HCT116 (cell line): ENCODE data around the gene ACOX3.

Experiments
- CBX3 ChIP-seq: IDR thresholded peaks from 2 replicates; pipeline ENCODE4 v1.6.1; 2012; ENCODE audit warnings: low read depth
- CEBPB ChIP-seq: IDR thresholded peaks from 2 replicates; pipeline ENCODE4 v1.6.1; 2012; ENCODE audit warnings: low read depth
- EGR1 ChIP-seq: IDR thresholded peaks from 2 replicates; pipeline ENCODE4 v1.6.1; 2012; ENCODE audit warnings: low read depth
- EZH2 ChIP-seq: fragments of 200-600 bp; sonication (generic); IDR thresholded peaks from 2 replicates; pipeline ENCODE4 v1.6.1; 2017; ENCODE audit warnings: antibody characterized with exemption, mixed run types
- EZH2phosphoT487 ChIP-seq: fragments of 200-600 bp; IDR thresholded peaks from 2 replicates; pipeline ENCODE4 v1.6.1; 2018; ENCODE audit warnings: antibody characterized with exemption, borderline replicate concordance
- JUND ChIP-seq: IDR thresholded peaks from 2 replicates; pipeline ENCODE4 v1.6.1; 2012
- POLR2A ChIP-seq: IDR thresholded peaks from 2 replicates; pipeline ENCODE4 v1.7.0; 2011; ENCODE audit warnings: borderline replicate concordance; ENCODE audit not compliant: insufficient read depth, insufficient read length; ENCODE audit errors: extremely low read depth
- SP1 ChIP-seq: IDR thresholded peaks from 2 replicates; pipeline ENCODE4 v1.6.1; 2012; ENCODE audit warnings: low read depth
- YY1 ChIP-seq: IDR thresholded peaks from 2 replicates; pipeline ENCODE4 v1.6.1; 2011; ENCODE audit warnings: low read length, low read depth, moderate library complexity, mild to moderate bottlenecking; ENCODE audit not compliant: insufficient replicate concordance; ENCODE audit errors: extremely low read depth
- ZNF274 ChIP-seq: fragments of 200-500 bp; sonication (Bioruptor generic); IDR thresholded peaks from 2 replicates; pipeline ENCODE4 v1.6.1; 2014; ENCODE audit warnings: mild to moderate bottlenecking, low read depth, low read length, inconsistent platforms
- TF ChIP-seq, protein P1 (sequence below), 3 experiments: fragments of 200-600 bp in 1 of 3; sonication (generic) in 1 of 3; IDR thresholded peaks in 2 of 3; conservative IDR thresholded peaks in 1 of 3; 2 replicates each; pipeline ENCODE4 v1.5.1; 2012 to 2017; ENCODE audit warnings: low read depth in 2 of 3, low read length in 2 of 3, antibody characterized with exemption in 1 of 3, borderline replicate concordance in 1 of 3, control low read depth in 1 of 3, mild to moderate bottlenecking in 1 of 3, mixed read lengths in 1 of 3, mixed run types in 1 of 3, moderate library complexity in 1 of 3; ENCODE audit not compliant: insufficient read depth in 1 of 3
- TF ChIP-seq, protein P2 (sequence below): IDR thresholded peaks from 2 replicates; pipeline ENCODE4 v1.6.1; 2012
- TF ChIP-seq, protein P3 (sequence below): IDR thresholded peaks from 2 replicates; pipeline ENCODE4 v1.6.1; 2012
- TF ChIP-seq, protein P4 (sequence below): IDR thresholded peaks from 2 replicates; pipeline ENCODE4 v1.6.1; 2011; ENCODE audit warnings: mild to moderate bottlenecking, low read length, moderate library complexity; ENCODE audit not compliant: insufficient replicate concordance; ENCODE audit errors: extremely low read depth

- TF ChIP-seq, protein P1, sequence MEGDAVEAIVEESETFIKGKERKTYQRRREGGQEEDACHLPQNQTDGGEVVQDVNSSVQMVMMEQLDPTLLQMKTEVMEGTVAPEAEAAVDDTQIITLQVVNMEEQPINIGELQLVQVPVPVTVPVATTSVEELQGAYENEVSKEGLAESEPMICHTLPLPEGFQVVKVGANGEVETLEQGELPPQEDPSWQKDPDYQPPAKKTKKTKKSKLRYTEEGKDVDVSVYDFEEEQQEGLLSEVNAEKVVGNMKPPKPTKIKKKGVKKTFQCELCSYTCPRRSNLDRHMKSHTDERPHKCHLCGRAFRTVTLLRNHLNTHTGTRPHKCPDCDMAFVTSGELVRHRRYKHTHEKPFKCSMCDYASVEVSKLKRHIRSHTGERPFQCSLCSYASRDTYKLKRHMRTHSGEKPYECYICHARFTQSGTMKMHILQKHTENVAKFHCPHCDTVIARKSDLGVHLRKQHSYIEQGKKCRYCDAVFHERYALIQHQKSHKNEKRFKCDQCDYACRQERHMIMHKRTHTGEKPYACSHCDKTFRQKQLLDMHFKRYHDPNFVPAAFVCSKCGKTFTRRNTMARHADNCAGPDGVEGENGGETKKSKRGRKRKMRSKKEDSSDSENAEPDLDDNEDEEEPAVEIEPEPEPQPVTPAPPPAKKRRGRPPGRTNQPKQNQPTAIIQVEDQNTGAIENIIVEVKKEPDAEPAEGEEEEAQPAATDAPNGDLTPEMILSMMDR (IDR thresholded peaks at IDR 0.05 in 2 of 3, conservative IDR thresholded peaks at IDR 0.05 in 1 of 3; ENCODE audit: borderline replicate concordance in 1 of 3, insufficient read depth in 1 of 3, low read depth in 2 of 3, low read length in 2 of 3), result no peak
- no peak for TF ChIP-seq POLR2A
- TF ChIP-seq YY1, result no peak
- no peak for TF ChIP-seq CEBPB
- TF ChIP-seq, protein P2, sequence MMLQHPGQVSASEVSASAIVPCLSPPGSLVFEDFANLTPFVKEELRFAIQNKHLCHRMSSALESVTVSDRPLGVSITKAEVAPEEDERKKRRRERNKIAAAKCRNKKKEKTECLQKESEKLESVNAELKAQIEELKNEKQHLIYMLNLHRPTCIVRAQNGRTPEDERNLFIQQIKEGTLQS, result no peak
- TF ChIP-seq, protein P3, sequence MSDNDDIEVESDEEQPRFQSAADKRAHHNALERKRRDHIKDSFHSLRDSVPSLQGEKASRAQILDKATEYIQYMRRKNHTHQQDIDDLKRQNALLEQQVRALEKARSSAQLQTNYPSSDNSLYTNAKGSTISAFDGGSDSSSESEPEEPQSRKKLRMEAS, result no peak
- no peak for TF ChIP-seq EGR1
- TF ChIP-seq SP1, result no peak
- no peak for TF ChIP-seq EZH2phosphoT487
- TF ChIP-seq, protein P4, sequence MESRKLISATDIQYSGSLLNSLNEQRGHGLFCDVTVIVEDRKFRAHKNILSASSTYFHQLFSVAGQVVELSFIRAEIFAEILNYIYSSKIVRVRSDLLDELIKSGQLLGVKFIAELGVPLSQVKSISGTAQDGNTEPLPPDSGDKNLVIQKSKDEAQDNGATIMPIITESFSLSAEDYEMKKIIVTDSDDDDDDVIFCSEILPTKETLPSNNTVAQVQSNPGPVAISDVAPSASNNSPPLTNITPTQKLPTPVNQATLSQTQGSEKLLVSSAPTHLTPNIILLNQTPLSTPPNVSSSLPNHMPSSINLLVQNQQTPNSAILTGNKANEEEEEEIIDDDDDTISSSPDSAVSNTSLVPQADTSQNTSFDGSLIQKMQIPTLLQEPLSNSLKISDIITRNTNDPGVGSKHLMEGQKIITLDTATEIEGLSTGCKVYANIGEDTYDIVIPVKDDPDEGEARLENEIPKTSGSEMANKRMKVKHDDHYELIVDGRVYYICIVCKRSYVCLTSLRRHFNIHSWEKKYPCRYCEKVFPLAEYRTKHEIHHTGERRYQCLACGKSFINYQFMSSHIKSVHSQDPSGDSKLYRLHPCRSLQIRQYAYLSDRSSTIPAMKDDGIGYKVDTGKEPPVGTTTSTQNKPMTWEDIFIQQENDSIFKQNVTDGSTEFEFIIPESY, result no peak
- no peak for TF ChIP-seq CBX3
- no peak for TF ChIP-seq JUND
- no peak for TF ChIP-seq ZNF274
- no peak for TF ChIP-seq EZH2
Observed at GRCh38 chr4:8399298-8399697, 41.2 kb downstream of the ACOX3 start.
